Femur (tissue), 1 donor: Measurements from ENCODE around the gene DDX24.

Experiments used
- DNase-seq: peaks from one replicate; pipeline ENCODE4 v3.0.0-alpha.2; 2017

The DDX24 gene

DNA sequence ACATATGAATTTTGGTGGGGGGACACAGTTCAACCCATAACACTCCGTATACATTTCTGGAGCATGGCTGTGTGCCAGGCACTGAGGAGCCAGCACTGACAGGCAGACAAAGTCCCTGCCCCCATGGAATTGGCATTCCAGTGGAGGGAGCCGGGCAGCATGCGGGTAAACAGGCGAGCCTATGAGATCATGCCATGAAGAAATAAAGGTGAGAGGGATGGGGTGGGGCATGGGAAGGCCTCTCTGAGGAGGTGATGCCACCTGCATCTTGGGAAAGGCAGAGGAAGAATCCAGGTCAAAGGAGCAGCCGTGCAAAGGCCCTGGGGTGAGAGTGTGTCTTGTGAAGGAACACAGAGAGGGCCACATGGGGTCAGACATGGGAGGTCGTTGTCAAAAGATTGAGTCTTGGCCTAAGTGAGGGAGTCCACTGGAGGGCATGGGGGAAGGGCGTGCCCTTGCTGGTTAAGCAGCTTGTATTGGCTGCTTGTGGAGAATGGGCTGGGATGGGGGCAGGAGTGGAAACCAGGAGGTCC lies 51.3 kb downstream of the DDX24 start:
- DNase-seq, result no peak

DNA sequence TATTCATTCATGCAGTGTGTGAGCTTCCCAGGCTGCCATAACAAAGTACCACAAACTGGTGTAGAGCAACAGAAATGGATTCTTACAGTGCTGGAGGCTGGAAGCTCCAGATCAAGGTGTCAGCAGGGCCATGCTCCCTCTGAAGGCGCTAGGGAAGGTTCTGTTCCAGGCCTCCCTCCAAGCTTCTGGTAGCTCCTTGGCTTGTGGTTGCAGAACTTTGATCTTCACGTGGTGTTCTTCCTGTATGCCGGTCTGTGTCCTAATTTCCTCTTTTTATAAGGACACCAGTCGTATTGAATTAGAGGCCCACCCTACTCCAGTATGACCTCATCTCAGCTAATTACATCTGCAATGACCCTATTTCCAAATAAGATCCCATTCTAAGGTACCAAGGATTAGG lies 51.7 kb downstream of the DDX24 start:
- no peak for DNase-seq

DNA sequence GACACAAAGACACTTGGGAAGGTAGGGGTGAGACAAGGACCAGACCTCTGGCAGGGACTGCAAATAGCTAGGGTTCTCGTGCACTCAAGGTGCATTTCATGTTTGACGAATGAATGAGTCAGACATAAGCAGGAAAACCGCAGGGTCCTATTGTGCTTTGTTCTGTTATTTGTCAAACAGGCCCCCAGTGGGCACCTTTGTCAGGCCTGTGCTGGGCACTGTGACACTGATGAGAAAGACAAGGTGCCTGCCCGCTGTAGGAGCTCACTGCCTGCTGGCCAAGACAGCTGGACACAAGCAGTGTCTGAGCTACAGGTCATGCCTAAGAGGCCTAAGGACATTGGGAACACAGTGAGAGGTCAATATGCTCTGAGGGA lies 52.6 kb downstream of the DDX24 start:
- DNase-seq, result no peak

DNA sequence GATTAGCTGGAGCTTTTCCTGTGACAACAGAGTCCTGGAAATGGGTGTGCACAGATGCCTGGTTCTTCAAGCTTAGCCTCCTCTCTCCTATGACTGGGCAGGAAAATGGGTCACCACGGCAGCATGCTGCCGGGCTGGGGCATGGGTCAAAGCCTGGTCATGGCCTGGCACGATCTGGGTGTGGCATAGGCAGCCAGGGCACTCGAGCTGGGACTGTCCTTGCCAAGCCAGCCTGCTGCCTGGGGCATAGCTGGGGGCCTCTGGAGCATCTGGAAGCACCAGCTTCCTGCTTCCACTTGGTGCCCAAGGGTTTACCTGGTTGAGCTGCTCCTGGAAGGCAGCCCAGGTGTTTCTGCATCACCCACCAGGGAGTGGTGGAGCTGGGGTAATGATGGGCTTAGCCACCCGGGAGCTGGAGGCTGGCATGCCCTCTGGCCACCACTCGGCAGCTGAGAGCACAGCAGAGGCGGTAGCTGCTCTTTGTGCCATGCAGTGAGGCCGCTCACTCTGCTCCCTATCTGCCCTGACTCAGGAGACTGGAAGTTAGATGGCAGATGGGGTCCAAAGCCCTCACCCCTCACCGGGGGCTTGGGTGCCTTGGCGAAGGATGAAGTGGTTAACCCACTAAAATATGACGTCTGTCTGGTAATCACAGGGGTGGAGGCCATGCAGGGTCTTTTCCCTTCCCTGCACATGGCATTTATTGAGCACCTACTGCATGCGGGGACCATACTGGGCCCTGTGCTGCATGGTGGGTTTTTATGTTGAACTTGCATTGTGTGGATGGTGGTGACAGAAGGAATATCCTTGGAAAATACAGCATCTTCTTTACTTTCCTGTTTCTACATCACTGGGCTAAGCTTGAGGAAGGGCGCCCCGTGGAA lies 53.2 kb downstream of the DDX24 start:
- DNase-seq, result no peak

DNA sequence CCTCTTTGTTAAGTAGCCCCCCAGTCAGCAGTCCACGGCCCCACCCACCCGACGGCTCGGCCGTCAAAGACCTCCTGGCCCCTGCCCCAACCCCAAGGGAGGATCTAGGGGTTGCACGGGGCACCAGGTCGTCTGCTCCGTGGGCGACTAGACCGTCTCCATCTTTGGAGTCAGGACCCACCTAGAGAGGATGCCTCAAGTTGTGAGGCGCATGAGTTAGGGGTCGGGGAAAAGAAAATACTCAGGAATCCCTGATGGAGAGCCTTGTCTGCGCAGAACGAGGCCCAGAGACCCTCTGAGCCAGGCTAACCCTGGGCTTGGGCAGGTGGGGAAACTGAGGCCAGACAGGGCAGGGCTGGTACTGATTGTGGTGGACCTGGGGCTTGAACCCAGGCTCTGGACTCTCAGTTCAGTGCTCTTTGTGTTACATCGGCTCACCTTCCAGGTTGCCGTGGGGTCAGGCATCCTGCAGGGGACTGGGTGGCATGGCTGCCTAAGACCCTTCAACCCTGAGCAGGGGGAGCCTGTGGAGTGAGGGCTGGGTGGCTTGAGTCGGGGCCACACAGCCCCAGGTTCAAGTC lies 54.0 kb downstream of the DDX24 start:
- DNase-seq, result no peak

DNA sequence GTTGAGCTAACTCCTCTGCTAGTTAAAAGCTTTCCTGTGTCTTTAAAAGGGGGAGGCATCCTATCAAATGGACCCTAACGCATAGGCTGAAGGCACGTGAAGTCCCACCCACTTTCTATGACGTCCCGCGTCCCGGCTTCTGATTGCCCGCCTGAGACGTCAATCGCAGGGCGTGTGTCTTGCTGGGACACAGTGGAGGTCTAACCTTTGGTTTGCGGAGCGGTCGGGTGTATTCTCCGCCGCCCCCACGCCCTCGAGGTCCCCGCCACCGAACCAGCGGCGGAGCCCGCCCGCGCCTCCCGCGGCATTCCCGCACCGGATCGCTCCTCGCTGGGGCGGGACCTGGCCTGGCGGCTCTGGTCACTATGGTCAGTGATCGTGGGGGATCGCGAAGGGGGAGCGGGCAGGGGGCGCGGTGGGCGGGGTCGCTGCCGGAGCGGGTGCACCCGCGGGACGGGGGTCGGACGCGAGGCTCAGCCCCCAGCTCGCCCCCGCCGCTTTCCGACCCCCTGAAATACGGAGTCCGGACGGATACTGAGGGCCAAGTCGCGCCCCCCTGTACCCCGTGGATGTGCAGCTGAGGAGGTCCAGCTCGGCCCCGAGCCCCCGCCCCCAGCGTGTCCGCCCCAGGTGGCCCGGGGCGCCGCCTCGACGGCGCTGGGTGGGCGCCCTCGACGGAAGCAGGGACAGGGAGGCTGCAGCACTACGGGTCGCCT lies 54.7 kb downstream of the DDX24 start, which contains the start of gene OTUB2:
OTUB2 (plus strand) TSS at position 168 of the 716 bp plus-strand sequence; CDS start at position 366, 198 bp downstream.
- peak; percentile 99 for DNase-seq

DNA sequence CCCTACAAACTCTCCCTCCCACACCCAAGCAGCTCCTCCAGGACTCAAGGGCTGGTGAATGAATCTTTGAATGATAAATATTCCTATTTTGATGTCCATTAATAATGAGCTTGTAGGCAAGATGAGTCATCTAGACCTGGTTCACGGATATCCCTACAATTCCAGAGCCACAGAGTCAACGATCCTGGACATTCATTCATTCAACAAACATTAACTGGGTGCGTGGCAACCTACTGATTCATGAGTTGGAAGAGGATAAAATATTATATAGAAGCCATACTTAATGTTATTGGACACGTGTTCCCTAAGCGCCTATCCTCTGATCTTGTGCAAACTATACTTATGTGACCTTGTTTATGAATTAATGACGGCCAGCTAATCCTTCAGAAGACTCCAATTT lies 55.3 kb downstream of the DDX24 start:
- DNase-seq, result no peak

DNA sequence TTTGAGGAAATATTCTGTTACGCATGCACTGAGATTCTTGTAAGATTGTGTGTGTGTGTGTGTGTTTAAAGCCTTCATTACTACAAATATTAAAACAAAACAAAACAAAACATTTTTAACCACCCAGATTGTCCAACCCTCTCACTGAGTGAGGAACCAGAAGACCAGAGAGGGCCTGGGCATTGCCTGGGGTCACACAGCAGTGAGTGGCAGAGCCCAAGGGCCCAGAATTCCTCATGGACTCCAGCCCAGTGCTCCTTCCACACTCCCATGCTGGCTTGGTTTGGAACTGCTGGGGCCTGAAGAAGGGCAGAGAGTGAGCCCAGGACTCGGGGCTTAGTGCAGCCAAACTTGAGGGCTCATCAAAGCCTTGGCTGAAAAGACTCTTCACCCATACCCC lies 56.5 kb downstream of the DDX24 start:
- no peak for DNase-seq

DNA sequence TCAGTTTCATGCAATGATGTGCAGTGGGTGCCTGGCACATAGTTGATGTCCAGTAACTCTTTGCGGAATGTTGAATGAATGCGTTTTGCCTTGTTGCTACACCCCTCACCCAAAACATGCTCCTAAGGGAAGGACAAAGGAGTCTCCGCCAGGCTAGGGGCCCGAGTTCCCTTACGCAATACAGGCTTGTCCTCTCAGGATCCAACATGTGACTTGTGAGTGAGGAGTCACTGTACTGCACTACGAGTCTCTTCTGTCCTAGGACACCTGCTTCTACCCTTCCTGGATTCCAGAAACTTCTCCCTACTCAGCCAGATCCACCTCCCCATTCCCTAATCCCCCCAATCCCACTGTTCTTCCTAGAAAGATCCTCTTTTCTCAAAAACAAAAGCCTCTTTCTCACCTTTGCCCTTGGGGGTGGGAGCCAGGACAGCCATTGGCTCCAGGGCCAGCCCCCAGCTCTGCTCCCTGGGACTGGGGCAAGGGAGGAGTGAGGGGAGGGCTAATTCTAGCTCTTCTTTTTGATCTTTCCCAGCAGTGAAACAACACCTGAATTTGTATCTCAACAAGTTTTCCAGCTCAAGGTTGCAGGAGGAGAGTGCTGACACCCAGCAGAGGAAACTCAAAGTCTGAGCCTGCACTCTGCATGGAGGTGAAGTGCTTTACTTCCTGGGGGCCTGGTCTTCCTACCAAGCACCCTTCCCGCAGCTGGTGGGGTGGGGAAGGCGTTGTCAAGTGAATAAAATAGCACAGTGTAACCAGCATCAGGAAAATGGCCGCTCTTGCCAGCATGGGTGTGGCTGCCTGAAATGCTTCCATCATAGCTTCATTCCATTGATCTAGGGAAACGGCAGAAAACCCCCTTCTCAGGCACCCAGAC lies 58.2 kb downstream of the DDX24 start:
- DNase-seq, result no peak

DNA sequence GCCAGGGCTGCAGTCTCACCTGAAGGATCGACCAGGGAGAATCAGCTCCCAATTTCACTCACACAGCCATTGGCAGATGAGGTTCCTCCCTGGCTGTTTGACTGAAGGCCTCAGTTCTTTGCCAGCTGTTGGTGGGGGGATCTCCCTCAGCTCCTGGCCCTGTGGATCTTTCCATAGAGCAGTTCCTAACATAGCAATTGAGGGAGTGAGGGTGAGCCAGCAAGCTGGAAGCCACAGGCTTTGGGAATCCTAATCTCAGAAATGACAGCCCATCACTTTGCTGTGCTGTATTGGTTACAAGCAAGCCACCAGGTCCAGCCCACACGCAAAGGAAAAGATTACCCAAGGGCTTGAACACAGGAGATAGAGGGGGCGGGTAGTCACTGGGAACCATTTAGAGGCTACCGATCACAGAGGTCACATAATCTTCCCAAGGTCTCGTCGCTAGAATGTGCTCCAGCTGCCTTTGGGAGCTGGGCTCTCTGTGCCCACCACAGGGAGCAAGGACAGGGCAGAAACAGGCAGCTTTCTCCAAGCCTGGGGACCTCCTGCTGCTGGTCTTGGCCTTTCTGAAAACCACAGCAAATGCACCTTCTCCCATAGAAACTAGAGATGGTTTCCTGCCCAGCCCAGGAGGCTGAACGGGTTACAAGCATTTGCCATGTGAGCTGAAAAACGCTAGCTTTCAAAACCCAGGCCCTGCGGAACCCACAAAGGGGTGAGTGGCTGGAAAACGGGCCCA lies 59.4 kb downstream of the DDX24 start:
- DNase-seq, result peak; percentile 44

DNA sequence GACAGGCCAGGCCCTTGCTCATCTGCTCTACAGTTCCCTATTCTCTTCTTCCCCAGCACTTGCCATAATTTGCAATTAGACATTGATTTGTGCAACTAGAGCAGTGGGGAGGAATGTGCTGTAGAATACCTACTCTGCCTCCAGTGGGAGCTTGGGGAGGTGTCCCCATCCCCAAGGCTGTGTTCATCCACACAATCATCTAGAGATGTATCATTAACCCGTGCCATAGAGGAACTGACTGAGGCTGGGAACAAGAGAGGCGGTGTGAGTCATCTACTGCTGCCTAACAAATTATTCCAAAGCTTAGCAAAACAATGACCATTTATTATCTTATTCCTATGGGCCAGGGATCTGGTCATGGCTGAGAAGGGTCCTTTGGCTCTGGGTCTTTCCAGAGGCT lies 60.0 kb downstream of the DDX24 start:
- DNase-seq, result no peak

DNA sequence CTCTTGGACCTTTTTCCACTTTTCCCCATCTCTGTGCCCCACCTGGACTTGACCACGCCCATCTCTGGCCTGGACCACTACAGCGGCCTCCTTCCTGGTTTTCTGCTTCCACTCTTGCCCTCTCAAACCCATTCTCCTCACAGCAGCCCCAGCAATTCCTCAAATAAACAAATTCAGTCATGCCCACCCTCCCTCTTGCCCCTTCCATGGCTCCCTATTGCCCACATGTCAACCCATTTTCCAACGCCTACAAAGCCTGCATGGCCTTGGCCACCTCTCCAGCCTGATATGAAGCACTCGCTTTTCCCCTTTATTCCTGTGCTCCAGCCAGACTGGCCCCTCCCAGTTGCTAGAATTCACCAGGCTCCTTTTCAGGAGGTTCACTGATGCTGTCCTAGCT lies 60.7 kb downstream of the DDX24 start:
- no peak for DNase-seq

DNA sequence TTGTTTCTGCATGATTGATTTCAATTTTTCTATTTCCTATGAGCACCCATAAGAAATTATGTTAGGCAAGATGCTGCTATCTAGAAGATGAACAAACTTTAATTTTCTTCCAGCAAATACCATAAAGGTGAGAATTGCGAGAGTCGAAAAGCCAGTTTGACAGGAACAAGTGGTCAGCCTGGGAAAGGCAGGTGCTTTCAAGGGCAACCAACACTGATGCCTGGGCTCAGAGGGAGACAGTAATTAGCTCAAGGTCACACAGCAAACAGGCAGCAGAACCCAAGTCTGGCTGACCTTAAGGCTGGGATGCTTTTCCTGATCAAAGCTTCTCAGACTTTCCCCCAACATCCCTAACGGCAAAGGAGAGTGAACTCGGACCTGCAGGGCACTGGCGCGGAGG lies 61.7 kb downstream of the DDX24 start:
- no peak for DNase-seq

DNA sequence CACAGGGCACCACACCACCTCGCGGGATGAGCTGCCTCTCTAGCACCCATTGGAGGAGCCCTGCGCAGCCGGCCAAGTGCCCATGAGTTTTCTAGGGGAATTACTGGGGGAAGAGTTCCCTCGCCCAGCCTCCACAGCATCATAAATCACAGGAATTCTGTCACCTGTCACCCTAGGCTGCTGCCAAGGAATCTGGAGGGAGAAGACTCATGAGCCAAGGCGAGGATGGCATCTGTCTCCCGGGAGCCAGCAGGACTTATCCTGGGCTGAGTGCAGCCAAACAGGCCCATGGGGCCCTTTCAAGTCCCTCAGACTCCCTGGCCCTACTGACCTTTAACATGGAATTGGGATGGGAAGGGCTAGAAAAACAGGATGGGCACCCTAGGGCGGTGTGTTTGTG lies 62.7 kb downstream of the DDX24 start:
- DNase-seq, result no peak

DNA sequence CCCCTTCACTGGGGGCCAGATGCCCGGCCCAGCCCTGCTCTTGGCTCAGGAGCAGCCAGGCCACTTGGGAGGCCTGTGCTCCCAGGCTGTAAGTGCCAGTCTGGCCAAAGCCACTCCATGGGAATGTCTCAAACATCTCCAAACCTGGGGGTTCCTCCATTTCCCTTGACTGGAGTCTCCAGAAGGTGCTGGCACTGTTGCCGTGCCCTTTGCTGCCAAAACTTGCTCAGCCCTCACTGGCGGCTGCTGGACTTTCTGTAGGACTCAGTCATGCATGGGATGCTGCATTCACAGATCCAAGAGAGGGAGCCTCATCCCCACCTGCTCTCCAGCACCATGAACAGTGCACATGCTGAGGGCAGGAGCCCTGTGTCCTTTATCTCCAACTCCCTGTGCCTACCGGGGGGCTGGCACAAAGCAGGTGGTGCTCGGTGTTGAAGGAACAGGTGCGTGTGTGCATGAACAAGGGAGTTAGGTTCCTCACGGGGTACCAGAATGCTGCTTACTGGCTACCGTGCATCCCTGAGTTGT lies 64.5 kb downstream of the DDX24 start:
- no peak for DNase-seq

DNA sequence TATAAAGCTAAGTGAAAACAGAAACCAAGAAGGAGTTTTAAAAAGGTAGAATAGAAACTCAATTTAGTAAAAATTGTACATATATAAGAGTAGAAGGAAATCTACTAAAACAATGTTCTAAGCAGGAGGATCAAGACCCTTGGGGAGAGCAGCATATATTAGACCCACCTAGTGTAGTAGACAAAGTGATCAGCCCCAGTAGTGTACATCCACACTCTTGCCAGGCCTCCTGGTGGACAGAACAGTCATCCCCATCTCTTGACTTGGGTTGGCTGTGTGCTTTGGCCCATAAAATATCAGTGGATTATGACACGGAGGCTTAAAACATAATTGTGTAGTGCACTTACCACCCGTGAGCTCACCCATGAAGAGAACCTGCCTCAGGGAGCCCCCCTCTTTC lies 65.8 kb downstream of the DDX24 start:
- DNase-seq, result no peak

DNA sequence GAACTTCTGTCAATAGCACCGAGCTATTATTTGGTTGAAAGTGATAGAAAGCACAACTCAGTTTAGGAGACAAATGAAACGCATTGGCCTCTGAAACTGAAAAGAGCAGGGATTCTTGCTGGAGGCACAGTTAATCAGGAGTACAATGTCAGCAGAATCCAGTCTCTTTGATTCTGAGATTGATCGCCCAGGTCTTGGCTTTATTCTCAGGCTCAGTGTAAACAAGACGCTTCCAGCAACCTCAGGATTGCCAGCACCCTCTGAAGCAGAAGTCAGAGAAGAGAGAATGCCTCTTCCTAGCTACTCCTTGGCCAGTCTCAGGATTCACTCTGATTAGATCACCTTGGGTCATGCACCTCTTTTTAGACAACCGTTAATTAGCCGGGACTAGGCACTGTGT lies 66.6 kb downstream of the DDX24 start:
- DNase-seq, result no peak

DNA sequence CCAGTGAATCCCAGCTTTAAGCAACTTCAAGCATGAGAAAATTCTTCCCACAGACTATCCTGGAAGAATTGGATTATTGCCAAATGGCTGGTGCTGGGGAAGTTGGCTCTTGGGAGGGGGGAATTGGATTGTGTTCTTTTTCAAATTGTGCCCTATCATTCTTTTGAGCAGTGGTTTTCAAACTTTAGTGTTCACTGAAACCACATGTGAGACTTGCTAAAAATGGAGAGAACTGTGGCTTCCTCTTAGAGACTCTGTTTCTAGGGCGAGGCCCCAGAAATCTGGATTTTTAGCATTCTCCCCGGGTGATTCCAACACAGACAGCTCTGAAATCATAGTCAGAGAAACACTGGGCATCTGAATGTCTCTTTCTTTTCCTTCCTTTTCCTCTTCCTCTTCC lies 69.2 kb downstream of the DDX24 start:
- DNase-seq, result no peak

DNA sequence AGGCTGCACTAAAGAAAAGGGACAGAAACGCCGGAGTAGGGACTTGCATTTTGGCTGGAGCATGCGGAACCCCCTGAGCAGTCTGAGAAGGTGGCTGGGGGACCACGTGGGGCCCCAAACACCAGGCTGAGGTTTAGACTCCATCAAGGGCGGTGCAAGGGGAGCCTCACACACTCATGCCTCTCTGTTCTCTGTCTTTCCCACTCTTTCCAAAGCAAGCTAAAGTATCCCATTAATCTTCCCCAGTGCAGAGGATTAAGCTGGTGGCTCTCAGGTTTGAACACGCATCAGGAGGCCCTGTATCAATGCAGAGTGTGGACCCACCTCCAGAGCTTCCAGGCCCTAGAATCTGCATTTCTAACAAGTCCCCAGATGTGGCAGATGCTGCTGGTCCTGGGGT lies 70.4 kb downstream of the DDX24 start:
- no peak for DNase-seq

DNA sequence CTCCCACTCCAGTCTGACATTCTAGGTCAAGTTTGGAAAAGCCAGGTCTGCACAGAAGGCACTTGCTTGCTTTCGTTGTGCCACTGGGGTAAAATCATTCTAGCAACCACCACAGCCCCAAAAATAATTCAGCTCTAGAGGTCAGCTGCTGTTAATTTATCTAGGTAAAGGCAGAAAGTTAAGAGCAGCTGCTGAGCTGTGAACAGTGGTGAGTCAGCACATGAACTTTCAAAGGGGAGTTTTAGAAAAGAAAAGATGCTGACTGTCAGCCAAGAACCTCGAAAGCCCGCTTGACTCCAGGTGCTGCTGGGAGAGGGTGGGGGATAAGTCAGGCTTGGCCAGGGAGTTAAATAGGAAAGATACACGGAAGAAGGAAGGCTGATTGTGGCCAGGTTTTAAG lies 71.2 kb downstream of the DDX24 start:
- no peak for DNase-seq

DNA sequence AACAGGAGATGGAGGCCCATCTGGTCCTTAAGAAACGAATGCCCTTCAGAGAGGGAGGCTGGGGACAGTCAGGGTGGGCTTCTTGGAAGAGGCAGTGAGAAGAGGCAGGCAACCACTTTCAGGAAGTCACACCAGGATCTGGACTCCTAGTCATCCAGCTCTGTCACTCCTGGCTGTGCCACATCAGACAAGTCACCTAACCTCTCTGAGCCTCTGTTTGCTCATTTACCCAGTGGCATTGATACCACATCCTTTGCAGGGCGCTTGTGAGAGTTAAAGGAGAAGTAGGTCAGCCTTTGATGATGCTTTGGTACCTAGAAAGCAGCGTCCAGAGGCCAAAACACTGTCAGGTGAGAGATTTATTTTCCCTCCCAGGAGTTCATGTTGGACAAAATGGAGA lies 72.8 kb downstream of the DDX24 start:
- DNase-seq, result no peak
